Measurements from ENCODE around the gene EPAS1. TPM values are rescaled to one million over a fixed set of nuclear protein-coding genes. Genes with fewer than 3 reads are reported as not detected.

Gene EPAS1
- total and polyA plus RNA-seq, 3 donors from 2014 or later: 93.9 to 158 (median 142) TPM

- Histone ChIP-seq H3K9me3 (no peaks in the 10 kb centered on the region), H3K27ac (no peak overlapping the region), H3K27me3 (no peaks in the 10 kb centered on the region), H3K4me1 (peaks cover 4% of the 10 kb centered on the region), H3K36me3 (ENCODE audit: low read depth, missing control alignments) (no peaks in the 10 kb centered on the region), H3K4me3 (no peak overlapping the region)
- TF ChIP-seq POLR2A (IDR thresholded peaks at IDR 0.05) (no peak), CTCF (IDR thresholded peaks at IDR 0.05) (no peak)
- WGBS, 2 donors: 89 to 92% methylated on average over 2 of the region's 2 CpGs
- intact Hi-C loops (cut with DNase I; ENCODE audit: low total_unique reads): loop anchor here (5.0 kb wide), 1 partner anchor 306 kb away; no protein-coding TSS in a partner anchor
- no peak for DNase-seq
These were observed 71.2 kb downstream of the EPAS1 start for GRCh38 chr2:46368401-46368800.

GRCh38 chr2:46369783-46370182 is 72.6 kb downstream of the EPAS1 start:
- TF ChIP-seq CTCF (IDR thresholded peaks at IDR 0.05) (no peak), POLR2A (IDR thresholded peaks at IDR 0.05) (no peak)
- H3K36me3 ChIP-seq (ENCODE audit: low read depth, missing control alignments): no peaks in the 10 kb centered on the region
- H3K9me3 ChIP-seq: no peaks in the 10 kb centered on the region

GRCh38 chr2:46371854-46372253 is 74.6 kb downstream of the EPAS1 start:
- WGBS, 2 donors: 84 to 89% methylated on average over 1 of the region's 1 CpG
- DNase-seq: no peak
- intact Hi-C loops (cut with DNase I; ENCODE audit: low total_unique reads): no loop called here
- Histone ChIP-seq H3K36me3 (ENCODE audit: low read depth, missing control alignments) (no peaks in the 10 kb centered on the region), H3K4me3 (no peak overlapping the region), H3K4me1 (no peaks in the 10 kb centered on the region), H3K27ac (no peak overlapping the region), H3K27me3 (no peaks in the 10 kb centered on the region), H3K9me3 (no peaks in the 10 kb centered on the region)
- TF ChIP-seq CTCF (IDR thresholded peaks at IDR 0.05) (no peak), POLR2A (IDR thresholded peaks at IDR 0.05) (no peak)

More at GRCh38 chr2:46369783-46370182, 72.6 kb downstream of the EPAS1 start:
- Histone ChIP-seq H3K4me1 (peaks cover 4% of the 10 kb centered on the region), H3K27ac (no peak overlapping the region), H3K4me3 (no peak overlapping the region), H3K27me3 (no peaks in the 10 kb centered on the region)
- 87 to 89% methylated on average over 5 of the region's 5 CpGs for WGBS, 2 donors
- no peak for DNase-seq
- intact Hi-C loops (cut with DNase I; ENCODE audit: low total_unique reads): loop anchor here (5.0 kb wide), 1 partner anchor 307 kb away; no protein-coding TSS in a partner anchor

GRCh38 chr2:46372475-46372874 is 75.3 kb downstream of the EPAS1 start:
- no peak overlapping the region for H3K4me3 ChIP-seq
- no peak for TF ChIP-seq POLR2A (IDR thresholded peaks at IDR 0.05)
- no peak for TF ChIP-seq CTCF (IDR thresholded peaks at IDR 0.05)
- no peaks in the 10 kb centered on the region for H3K9me3 ChIP-seq
- WGBS, 2 donors: 87 to 95% methylated on average over 2 of the region's 2 CpGs
- intact Hi-C loops (cut with DNase I; ENCODE audit: low total_unique reads): no loop called here
- DNase-seq: no peak
- H3K36me3 ChIP-seq (ENCODE audit: low read depth, missing control alignments): no peaks in the 10 kb centered on the region
- no peaks in the 10 kb centered on the region for H3K27me3 ChIP-seq
- H3K4me1 ChIP-seq: no peaks in the 10 kb centered on the region
- no peak overlapping the region for H3K27ac ChIP-seq

GRCh38 chr2:46373238-46373637 is 76.0 kb downstream of the EPAS1 start:
- H3K36me3 ChIP-seq (ENCODE audit: low read depth, missing control alignments): no peaks in the 10 kb centered on the region
- intact Hi-C loops (cut with DNase I; ENCODE audit: low total_unique reads): no loop called here
- no peaks in the 10 kb centered on the region for H3K27me3 ChIP-seq
- TF ChIP-seq POLR2A (IDR thresholded peaks at IDR 0.05): no peak
- no peak for TF ChIP-seq CTCF (IDR thresholded peaks at IDR 0.05)
- no peak for DNase-seq
- no peaks in the 10 kb centered on the region for H3K4me1 ChIP-seq
- no peaks in the 10 kb centered on the region for H3K9me3 ChIP-seq
- WGBS, 2 donors: 92 to 96% methylated on average over 4 of the region's 4 CpGs
- H3K27ac ChIP-seq: no peak overlapping the region
- H3K4me3 ChIP-seq: no peak overlapping the region

Data from testis (tissue), 3 donors.